NK-92 (cell line): ENCODE results near the gene SLC35B1.
"Not testable (repeated sequence)": the region's sequence is repeated elsewhere in the genome, so short reads cannot be mapped to it uniquely, and the experiment has no call there.

Source experiments
- DNase-seq: peaks from one replicate; lab custom pipeline; 2025; ENCODE audit not compliant: unreplicated experiment; lab: John Stamatoyannopoulos, UW

Gene SLC35B1

GRCh38 chr17:49673679-49674078, 34.1 kb downstream of the SLC35B1 start:
- not testable (repeated sequence) for DNase-seq

DNA sequence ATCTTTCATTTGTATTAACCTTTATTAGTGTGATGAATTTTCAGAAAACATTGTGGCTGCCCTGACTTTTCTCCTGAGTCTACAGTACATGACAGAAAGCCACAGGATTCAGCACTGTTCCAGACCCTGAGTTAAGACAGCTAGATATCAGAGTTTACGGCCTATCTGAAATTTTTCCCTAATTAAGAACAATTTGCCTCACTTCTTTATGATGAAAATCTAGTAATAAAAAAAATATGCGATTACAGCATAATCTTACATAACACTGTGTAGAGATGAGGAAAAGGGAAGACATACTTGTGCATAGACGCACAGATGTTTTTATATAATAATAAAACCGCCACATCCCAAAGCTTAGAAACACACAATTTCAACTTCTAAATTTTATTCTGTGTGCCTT, 37.1 kb downstream of the SLC35B1 start:
- no peak for DNase-seq

DNA sequence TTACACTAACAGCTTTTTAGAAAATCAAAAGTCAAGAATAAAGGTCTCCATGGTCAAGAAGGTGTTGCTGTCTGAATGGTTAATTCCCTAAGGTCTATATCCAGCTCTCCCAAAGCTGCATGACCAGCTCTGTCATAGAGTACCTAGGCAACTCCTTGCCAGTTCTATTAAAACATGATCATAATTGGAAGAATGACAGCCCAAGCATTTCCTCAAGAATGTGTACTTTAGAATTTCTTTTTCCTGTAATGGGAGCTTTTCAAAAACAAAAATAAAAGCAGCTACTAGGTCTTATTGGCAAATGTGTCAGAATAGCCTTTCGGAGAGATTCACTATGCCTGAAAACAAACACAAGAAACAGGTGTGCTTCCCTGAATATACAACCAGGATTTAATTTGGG, 37.8 kb downstream of the SLC35B1 start:
- DNase-seq: no peak

DNA sequence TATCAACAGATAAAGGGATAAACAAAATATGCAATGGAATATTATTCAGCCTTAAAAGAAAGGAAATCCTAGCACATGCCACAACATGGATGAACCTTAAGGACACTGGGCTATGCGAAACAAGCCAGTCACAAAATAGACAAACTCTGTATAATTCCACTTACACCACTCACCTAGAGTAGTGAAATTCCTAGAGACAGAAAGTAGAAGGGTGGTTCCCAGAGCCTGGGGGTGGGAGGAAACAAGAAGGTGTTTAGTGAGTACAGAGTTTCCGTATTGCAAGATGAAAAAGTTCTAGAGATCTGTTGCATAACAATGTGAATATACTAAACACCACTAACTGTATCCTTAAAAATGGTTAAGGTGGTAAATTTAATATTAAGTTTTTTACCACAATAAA, 39.9 kb downstream of the SLC35B1 start:
- DNase-seq: no peak

DNA sequence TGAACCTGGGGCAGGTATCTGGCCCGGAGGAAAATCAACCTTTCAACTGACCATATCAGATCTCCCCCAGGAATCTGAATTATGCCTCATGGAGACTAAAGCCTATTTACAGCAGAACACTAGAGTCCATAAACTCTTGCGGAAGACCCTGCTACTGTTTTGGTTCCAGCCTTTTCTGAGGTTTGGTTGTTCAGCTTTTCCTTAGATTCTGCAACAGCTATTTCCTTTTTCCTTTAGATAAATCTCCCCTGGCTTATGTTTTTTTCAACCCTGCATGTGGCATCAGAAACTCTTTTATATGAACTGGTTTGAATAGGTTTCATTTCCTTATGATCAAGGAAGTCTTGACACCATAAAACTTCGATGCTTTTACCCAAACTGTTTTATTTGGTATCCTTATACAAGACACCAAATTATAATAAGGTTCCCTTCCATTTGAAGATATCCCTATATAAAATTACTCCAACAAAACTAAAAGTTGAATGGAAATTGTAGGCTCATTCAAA, 43.0 kb downstream of the SLC35B1 start:
- DNase-seq: no peak

DNA sequence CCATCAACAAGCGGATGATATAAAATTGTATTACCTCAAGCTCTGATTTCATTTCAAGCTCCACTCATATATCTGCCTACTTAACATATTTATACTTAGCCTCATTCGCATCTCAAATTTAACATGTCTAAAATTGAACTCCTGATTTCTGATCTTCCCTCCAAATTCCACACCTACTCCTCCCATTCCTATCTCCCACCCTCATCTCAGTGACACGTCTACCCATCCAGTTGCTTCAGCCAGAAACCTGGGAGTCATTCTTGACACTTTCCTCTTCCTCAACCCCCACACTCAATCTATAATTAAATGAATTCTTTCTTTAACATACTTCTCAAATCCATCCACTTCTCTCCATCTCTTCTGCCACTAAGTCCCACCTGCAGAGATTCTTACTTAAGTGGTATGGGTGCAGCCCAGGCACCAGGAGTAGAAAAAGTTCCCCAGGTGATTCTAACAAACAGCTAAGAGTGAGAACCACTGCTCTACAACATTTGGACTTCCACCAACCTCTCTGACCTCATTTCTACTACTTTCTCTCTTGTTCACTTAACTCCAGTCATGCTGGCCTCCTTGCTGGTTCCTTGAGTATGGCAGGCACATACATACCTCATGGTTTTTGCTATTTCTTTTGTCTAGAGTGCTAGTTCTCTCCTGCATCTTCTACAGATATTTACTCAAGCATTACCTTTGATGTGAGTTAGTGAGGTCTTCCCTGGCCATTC, 47.9 kb downstream of the SLC35B1 start:
- DNase-seq: no peak

- no peak for DNase-seq
These were observed 51.5 kb downstream of the SLC35B1 start for GRCh38 chr17:49656247-49656646.
